HG02884 (cell line): ENCODE data around the gene PAX5.

Experiments used
- ATAC-seq: cut with Tn5 transposase; IDR thresholded peaks from one replicate; pipeline ENCODE4 v1.9.1; 2021; ENCODE audit warnings: mild to moderate bottlenecking, moderate library complexity; ENCODE audit not compliant: unreplicated experiment

Gene PAX5

DNA sequence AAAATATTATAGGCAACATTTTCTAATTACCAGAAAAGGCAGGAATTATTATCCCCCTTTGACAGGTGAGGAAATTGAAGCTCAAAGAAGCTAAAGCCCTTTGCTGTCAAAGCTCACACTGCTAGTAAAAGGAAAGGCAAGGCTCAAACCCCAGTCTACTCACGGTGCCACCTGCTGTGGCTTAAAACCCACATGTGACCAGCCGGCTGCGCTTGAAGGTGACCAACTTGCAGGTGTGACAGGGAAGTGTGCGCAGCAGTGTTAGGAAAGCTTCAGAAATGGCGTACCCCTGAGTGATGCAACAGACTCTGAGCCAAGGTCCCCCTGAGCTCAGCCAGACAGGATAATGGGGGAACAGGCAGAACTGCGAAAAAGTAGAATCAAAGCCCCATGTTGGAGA, 45.2 kb downstream of the PAX5 start:
- no peak for ATAC-seq

DNA sequence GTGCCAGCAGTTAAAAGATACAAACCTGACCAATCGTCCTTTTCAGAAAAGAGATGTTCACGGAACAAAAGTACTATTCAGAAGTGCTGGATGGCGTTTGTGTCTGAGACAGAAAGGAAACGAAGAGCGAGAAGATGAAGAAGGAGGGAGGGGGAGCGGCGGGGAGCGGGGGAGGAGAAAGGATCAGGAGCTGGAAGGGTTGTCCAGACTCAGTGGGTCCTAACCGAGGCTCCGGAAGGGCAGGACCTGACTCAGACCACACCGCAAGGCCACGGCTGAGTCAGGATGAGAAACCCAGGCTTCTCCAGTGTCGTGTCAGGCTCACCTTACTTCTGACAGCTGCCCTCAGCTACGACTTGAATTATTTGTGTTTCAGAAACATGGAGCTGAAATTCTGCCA, 46.2 kb downstream of the PAX5 start:
- no peak for ATAC-seq

DNA sequence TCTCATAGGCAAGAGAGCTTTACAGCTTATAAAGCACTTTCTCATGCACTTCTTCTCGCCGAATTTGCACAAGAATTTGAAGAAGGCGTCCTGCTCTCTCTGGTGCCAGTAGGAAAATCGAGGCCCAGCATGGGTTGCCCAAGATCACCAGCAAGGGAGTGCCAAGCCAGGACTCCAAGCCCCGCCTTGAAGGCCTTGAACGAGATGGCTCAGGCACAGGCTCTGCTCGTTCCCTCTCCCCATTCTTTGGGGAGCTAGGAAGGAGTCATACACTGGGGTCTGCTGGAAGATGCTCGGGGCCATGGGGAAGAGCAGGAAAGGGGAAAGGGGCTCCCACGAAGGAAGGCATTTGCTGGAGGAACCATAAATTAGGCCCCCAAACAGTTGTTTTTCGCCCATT, 46.7 kb downstream of the PAX5 start:
- no peak for ATAC-seq

DNA sequence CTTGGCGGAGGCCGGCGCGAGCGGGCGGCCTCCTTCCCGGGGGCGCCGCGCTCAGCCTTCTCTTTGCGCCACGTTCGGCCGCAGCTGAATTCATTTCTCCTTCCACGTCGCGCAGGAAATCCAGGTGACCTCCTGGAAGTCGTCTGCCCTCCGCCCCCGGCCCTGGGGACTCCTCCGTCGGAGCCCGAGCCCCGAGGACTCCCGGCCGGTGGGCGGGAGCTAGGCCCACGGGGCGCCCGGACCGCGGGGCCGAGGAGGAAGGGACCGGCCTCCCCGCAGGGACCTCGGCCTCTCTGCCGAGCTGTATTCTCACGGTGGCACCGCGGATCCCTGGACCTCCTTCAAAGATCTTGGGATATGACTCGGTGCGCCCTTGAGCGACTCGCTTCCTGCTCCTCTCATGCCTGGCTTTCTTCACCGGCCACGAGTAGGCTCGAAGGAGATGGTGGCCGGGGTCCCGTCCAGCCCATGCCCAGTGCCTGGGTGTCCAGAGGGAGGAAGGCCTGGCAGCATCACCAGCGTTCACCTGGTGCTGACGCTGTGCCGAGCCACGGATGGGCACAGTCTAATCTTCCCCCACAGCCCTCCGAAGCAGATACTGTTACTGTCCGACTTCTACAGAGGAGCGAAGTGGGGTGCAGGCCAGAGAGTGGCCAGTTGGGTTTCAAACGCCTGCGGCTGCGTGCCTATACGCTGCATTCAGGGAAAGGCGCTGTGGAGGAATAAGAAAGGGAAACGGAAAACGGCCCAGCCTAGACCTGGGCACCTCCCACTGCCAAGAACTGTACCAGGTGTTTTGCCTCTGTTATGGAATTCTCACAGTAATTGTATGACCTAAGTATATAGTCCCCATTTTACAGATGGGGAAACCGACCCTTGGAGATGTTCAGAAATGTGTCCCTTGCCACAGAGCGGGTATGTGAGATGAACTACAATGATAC, 47.3 kb downstream of the PAX5 start:
- no peak for ATAC-seq

DNA sequence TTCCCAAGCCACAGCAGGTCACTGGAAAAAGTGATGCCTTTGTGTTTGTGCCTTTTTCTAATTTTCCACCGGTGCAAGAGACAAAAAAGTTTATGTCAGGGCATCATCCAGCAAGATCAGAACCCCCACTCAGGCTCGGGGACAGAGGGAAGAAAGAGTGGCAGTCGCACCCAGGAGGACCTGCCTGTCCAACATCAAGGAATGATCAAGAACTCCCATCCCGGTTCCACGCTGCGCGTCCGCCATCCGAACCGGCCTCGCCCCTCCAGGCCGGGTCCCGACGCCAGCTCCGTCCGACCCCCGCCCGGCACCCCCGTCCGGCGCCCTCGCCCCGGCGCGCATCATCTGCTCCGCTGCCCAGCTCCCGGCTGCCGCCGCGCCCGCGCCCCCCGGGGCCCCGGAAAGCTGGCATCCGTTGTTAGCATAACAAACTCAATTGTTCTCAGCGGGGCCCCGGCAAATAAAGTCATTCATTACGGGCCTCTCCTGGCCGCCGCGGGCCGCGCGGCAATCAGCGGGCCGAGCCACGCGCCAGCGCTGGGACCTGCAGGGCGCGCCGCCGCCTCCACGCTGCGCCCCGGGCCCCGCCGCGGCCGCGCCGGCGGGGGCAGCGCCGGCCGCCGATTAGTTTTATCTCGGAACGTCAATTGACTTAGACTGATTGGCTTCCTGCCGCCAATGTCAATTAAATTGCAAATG, 48.1 kb downstream of the PAX5 start:
- ATAC-seq, result no peak

DNA sequence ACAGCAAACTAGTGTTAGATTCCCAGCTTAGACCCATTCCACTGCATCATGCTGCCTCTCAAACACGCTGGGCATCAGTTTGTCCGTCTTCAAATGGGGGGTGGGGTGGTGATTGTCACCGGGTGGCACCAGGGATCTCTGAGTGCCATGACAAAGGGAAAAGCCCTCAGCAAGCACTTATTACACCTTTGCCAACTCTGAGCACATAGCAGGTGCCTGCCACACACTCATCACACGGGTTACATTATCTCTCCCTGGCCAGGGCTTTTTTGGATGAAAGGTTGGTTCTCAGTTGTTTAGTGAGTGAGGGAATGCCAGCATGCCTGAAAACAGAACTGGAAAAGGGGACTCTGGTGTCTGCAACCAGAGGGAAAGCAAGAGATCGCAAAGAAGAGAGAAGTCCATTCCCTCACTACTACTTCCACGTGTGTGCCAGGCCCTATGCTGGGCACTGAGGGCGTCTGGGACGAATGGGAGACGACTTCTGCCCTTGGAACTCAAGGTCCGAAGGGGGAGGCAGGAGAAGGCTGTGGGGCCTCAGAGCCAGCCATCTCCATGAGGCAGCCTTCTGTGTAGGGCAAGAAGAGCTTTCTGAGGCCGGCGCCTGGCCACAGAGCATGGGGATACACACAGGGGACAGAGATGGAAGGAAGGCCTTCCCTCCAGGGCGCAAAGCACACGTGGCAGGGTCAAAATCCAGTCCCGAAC, 48.9 kb downstream of the PAX5 start:
- ATAC-seq, result no peak

DNA sequence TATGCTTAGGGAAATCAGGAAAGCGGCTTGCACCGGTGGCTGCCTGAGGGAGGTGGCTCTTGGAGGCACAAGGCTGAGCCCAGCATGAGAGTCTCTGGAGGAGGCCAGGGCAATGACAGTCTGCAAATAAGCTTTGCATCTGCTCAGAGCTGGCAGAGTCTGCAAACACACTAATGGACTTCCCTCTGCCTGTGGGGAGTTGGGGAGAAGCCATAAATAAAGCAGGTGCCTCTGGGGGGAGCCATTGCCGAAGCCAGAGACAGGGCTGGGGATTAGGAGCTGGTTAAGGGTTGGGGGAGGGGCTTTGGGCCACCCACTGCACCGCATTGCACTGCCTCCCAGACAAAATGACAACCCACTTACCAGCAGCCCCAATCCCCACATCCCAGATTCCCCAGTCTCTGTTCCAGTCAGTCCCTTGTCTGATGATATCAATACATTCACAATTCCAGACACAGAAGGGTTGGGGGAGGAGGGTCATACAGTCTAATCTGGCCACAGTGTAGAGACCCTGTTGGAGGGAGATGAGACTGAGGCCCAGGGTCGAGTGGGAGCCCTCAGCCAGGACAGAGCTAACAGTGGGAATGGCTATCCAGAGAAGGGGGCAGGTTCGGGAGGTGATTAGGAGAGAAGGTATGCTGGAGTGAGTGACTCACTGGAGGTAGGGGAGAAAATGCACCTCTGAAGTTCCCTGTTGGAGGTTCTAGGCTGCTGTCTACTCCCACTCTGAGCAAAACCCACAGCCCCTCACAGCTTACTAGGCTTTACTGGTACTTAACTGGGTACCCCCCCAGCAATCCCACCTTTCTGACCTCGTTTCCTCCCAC, 53.7 kb downstream of the PAX5 start:
- ATAC-seq, result no peak

DNA sequence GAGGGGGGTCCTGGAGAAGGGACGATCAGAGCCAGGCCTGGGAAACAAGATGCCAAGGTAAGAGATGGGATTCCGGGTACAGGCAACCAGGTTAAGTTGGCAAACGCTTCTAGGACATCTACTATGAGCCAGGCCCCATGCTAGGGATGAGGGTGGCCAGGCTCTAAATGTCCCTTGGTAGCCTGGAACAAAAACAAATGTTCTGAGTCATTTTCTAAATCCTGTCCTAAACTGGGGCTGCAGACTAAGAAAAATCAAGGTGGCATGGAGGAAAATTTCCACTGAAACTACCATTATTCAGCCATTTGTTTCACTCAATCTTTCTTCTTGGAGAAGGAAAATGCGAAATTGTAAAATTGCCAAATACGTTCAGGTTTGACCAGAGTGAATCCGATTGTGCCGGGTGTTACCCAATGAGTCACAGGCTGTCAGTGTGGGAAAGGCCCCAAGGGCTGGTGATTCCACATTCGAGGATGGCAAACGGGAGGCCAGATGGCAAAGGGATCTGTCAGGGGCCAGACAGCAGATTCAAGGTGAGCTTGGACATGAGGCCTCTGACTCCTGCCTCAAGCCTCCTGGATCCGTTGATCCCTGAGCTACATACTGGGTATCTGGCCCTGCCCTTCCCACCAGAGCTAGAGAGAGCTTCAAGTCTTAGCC, 57.6 kb downstream of the PAX5 start:
- ATAC-seq, result no peak

DNA sequence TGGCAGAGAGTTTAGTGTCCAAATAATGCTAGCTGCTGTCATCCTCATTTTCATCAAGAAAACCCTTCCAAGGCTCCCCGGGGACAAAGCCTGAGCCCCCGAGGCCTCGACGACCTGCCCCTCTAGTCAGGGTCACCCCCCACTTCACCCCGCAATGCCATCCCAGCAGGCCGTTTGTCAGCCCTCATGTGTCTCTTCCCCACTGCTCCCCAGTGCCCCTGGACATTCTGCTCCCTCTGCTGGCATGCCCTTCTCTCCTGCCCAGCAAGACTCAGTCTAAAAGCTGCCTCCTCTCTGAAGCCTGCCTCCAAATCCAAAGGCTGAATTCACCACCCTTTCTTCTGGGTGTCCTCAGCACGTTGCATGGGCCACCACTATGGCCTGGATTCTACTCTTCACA, 59.3 kb downstream of the PAX5 start:
- ATAC-seq, result no peak

DNA sequence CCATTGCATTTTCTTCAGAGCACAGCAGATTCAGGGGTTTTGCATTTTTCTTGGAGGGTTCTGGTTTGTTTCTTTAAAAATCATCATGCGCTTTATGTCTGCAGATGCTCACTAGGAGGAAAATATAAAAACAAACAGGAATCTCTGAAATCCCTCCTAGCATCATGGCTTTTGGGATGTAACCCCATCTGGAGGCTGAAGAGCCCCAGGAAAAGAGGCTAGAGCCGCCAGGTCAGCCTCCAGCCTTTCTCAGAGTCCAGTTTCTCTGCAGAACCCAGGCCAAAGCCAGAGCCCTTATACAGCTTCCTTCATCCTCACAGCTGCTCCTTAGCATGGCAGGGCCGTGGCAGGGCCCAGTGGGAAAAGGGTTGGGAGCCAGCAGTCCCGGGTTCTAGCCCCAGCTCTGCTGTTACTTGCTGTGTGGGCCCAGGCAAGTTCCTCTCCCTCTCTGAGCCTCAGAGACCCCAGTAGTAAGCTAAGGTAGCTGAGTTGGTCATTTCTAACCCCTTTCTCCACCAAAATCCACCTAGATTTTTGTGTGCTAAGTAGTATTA, 62.1 kb downstream of the PAX5 start:
- ATAC-seq, result no peak

DNA sequence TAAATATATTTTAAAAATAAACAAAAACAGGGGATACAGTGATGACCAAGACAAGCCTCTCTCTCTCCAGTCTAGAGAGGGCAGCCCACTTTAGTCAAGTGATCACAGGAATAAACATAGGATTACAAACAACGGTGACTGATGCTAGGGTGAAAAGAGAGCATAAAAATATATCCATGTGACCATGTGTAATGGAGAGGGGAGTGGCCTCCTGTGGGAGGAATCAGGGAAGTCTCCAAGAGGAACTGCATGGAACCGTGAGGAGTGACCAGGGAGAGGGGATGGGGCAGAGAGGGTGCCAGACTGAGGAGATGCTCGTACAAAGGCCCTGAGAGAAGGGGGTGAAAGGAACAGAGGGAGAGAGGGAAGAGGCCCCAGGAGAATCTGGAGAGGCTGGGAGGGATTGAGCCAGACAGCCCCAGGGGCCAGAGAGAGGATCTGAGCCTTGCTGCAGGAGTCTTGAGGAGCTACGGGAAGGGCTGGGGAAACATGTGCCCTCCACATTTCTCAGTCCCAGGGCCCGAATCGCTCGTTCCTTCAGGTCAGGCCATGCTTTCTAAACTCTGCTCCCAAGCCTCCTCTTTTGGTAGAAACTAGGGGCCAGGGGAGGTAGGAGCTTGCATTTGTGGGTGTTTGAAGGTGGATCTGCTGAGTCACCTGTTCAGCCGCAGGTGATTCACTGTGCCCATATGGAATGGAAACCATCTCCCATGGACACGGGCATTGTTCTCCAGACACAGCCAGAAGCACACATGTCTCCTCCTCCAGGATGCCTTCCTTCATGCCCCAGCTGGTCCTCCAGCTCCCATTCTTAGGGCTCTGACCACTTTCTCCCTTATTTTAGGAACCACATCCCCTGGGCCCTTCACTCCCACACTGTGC, 63.8 kb downstream of the PAX5 start:
- no peak for ATAC-seq

DNA sequence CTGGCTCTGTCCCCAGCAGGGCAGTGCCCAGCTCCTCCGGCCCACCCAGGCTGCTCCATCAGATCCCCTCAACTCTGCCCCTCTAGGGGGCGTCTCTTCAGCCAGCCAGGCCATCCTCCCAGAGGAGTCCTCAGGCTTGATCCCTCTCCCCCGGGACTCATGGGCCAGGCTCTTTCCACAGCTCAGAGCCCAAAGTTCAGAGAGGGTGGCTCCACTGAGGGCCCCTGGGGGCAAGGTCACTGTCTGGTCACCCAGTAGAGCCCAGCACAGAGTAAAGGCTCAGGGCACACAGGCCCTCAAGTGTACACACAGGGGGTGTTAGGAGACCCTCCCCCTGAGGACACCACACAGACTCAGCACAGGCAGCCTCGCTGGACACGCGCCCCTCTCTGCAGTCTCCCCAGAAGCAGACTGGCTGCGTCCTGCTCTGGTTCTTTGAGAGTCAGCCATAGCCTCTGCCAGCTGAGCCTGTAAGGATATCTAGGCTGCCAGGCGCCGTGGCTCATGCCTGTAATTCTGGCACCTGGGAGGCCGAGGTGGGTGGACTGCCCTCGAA, 64.8 kb downstream of the PAX5 start:
- ATAC-seq, result no peak

DNA sequence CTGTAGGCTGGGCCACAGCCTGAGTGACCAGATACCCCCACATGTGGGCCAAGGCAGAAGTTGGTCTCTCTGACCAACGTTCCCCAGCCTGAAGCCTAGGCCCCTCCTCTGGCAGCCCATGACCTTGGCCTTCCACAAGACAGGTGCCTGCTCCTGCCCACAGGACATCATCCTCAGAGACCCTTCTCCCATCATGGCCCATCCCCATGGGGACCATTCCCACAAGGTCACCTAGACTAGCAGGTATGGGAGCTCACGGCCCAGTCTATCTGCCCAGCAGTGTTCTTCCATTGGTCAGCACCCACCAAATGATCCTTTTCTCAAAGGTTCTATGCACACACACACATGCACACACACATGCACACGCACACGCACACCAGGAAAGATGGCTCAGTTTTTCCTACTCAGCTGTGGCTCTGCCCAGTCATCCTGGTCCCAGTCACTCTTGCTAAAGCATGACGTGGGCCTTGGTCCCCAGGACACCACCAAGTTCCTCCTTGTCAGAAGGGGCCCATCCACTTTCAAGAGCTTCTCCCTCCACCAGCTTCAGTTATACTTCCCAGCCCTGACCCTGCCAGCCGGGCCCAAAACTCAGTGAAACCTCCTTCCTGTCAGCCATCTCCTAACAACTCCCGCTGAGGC, 65.4 kb downstream of the PAX5 start:
- no peak for ATAC-seq

DNA sequence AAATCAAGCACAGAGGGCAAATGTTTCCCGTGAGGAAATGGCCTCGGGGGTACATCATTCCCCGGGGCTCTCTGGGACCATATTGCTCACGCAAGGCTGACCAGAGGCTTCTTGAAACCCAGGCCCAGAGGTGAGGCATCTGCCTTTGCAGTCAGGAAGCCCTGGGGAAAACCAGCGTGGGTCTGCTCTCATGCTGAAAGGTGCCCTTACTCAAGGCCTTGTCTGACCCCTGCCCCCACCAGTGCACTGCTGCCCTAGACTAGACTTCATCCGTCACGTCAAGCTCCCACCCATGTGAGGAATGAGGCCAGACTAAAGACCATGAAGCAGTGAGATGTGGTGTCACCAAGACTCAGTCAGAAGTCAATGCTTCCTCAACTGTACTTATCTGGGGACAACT, 66.1 kb downstream of the PAX5 start:
- ATAC-seq, result no peak

DNA sequence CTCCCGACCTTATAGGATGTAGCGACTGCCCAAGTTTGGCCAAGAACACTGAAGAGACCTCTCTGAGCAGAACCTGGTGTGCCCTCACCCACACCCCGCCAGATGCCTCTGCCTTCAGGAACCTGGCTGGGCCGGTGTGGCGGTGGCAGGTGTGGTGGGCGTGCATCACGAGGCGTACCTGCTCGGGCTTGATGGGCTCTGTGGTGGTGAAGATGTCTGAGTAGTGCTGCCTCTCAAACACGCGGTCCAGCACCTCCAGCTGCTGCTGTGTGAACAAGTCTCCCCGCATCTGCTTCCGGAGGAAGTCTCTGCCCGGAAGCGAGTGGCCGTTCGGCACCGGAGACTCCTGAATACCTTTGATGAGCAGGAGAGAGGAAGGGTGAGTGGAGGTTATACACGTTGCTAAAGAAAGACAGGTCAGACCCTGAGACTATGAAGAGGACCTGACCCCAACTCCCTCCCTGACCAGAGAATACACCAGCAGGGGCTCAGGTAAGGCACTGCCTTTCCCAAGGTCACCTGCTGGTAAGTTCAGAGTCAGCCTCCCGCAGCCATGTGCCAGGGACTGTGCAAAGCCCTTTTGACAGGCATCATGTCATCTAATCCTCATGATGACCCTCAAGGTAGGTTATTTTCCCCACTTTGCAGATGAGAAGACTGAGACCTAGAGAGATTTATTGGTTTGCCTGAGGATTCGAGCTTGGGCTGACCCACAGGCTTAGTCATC, 67.5 kb downstream of the PAX5 start:
- no peak for ATAC-seq

DNA sequence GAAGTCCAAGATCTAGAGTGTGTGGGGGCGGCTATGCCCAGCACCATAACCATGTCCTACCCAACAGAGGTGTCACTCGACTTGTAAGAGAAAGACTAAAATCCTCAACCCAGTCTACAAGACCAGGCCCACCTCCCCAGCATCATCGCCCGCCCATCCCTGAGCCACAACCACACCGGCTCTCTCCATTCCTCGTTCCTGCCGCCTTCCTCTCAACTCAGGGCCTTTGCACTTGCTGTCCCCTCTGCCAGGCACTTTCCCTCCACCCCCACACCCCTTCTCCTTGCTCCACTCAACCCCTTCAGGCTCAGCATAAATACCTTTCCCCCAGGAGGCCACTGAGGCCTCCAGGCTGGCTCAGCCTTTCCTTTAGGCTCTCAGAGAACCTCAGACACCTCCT, 69.3 kb downstream of the PAX5 start:
- ATAC-seq, result no peak

DNA sequence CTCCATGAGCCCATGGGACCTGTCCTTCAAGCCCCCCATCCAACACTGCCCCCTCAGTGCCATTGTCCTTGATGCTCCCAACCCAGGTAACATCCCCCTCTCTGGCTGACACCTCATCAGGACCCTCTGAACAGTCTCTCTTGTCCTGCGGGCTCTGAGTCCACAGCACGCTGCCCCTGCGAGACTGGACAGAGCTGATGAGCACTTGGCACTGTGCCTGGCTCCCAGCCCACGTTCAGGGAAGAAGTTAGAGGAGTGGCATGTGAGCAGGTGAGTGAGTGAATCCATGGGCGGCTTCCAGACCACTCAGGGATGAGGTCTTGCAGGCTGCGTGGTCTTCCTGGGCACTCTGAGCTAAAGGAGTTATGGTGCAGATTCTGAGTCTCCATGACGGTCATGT, 70.7 kb downstream of the PAX5 start:
- no peak for ATAC-seq

DNA sequence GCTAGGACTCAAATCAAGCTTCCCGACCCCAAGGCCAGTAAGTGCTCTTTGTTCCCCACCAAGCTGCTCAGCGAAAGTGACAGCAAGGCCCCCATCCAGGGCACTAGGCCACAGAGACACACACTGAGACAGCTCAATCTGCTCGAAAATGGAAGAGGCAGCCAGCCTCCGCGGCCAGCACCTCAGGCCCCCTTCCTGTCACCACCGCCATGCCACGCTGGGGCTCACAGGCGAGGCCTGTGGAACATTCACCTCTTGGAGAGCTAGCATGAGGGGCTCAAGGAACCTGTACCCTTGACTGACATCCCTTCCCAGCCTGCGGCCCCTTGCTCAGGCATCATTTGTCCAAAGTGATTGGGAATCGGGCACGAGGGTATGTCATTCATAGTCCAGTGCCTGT, 71.4 kb downstream of the PAX5 start:
- ATAC-seq, result no peak
